Testis (tissue), 3 donors: Measurements from ENCODE around the gene GRIP1. TPM values are rescaled to one million over a fixed set of nuclear protein-coding genes. Genes with fewer than 3 reads are reported as not detected.

Experiments used
- DNase-seq: peaks from one replicate; pipeline ENCODE4 v3.0.0-alpha.2; 2019
- H3K27ac ChIP-seq, 2 donors: fragments of 200-600 bp; sonication (generic); one replicate each; pipeline ENCODE4 v1.5.1; 2019
- H3K27me3 ChIP-seq: fragments of 200-600 bp; sonication (generic); one replicate; pipeline ENCODE4 v1.5.1; 2019
- H3K36me3 ChIP-seq: fragments of 200-600 bp; sonication (generic); one replicate; pipeline ENCODE4 v1.5.1; 2017; ENCODE audit warnings: low read depth; ENCODE audit errors: missing control alignments
- H3K4me1 ChIP-seq: fragments of 200-600 bp; sonication (generic); one replicate; pipeline ENCODE4 v1.5.1; 2019
- H3K4me3 ChIP-seq, 2 donors: fragments of 200-600 bp; sonication (generic); one replicate each; pipeline ENCODE4 v1.5.1; 2017 to 2019
- H3K9me3 ChIP-seq: fragments of 200-600 bp; sonication (generic); one replicate; pipeline ENCODE4 v1.5.1; 2017
- CTCF ChIP-seq, 3 experiments: fragments of 450-650 bp in 2 of 3; fragments of 200-600 bp in 1 of 3; sonication (generic) in 1 of 3; IDR thresholded peaks; one replicate each; pipeline ENCODE4 v1.5.1; 2016 to 2019; ENCODE audit warnings: antibody characterized with exemption in 3 of 3, mild to moderate bottlenecking in 2 of 3, moderate library complexity in 1 of 3
- POLR2A ChIP-seq: fragments of 450-650 bp; IDR thresholded peaks from one replicate; pipeline ENCODE4 v1.6.1; 2017; ENCODE audit warnings: antibody characterized with exemption, mild to moderate bottlenecking, moderate library complexity
- WGBS, 2 donors: methylation state at CpG; one replicate each; pipeline ENCODE4 v1.1.5; 2018; 5-methylcytosine and 5-hydroxymethylcytosine counted together
- intact Hi-C: fragments of 100-400 bp; cut with DNase I; formaldehyde crosslinking; loops from one replicate; pipeline ENCODE4 v1.15.1; 2023; ENCODE audit warnings: low total_unique reads
- polyA plus RNA-seq: library from polyadenylated mRNA; stranded (reverse); fragments of 350-450 nt; fragmentation: Illumina TruSeq; extraction: RNeasy Lipid Tissue Mini Kit (QIAGEN cat#74804); gene quantifications from one replicate; pipeline ENCODE4 v1.2.3, GENCODE V29; 2014; ENCODE audit warnings: low read depth, low replicate concordance; ENCODE audit not compliant: insufficient read depth
- total RNA-seq, 2 donors: library from RNA; depleted of rRNA; stranded (reverse); fragments of >200 nt; gene quantifications; one replicate each; pipeline ENCODE4 v1.2.3, GENCODE V29; 2016

GRIP1 gene
- total and polyA plus RNA-seq, 3 donors from 2014 or later, result 12.0 to 14.0 (median 12.9) TPM

GRCh38 chr12:66482351-66483203 is 196.3 kb downstream of the GRIP1 start:
- H3K9me3 ChIP-seq, result no peaks in the 10 kb centered on the region
- intact Hi-C loops, result no loop called here
- no peak for DNase-seq
- no peak overlapping the region for H3K27ac ChIP-seq
- no peaks in the 10 kb centered on the region for H3K27me3 ChIP-seq
- H3K36me3 ChIP-seq, result no peaks in the 10 kb centered on the region
- no peak for TF ChIP-seq POLR2A
- TF ChIP-seq CTCF (IDR thresholded peaks at IDR 0.05), result no peak
- H3K4me1 ChIP-seq, result no peaks in the 10 kb centered on the region
- 38 to 40% methylated on average over 3 of the region's 3 CpGs for WGBS, 2 donors
- no peak overlapping the region for H3K4me3 ChIP-seq

GRCh38 chr12:66467932-66468331 is 210.9 kb downstream of the GRIP1 start:
- no peaks in the 10 kb centered on the region for H3K9me3 ChIP-seq
- peak; percentile 30 for DNase-seq
- TF ChIP-seq CTCF (IDR thresholded peaks at IDR 0.05), result no peak
- no peak for TF ChIP-seq POLR2A
- no peak overlapping the region for H3K27ac ChIP-seq
- intact Hi-C loops, result no loop called here
- peaks cover 4% of the 10 kb centered on the region for H3K4me1 ChIP-seq
- H3K27me3 ChIP-seq, result no peaks in the 10 kb centered on the region
- H3K36me3 ChIP-seq, result no peaks in the 10 kb centered on the region
- no peak overlapping the region for H3K4me3 ChIP-seq

DNA sequence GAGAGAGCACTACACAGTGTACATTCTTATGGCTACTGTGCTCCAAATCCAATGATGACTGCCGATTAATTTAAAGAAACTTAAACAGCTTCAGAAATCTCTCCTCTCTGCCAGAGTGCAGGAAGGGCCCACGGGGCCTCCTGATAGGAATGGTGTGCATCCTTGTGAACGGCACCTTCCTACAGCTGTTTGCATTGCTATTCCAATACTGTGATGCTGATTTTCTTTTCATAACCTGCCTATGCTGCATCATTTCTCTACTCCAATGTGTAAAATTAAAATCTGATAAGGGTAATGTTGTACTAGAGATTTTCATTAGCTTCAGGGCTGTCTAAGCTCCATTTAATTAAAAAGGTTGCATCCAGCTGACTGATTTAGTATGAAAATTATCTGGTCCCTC is 217.5 kb downstream of the GRIP1 start:
- no peaks in the 10 kb centered on the region for H3K9me3 ChIP-seq
- no peak for TF ChIP-seq CTCF (IDR thresholded peaks at IDR 0.05)
- no peak for TF ChIP-seq POLR2A
- no peaks in the 10 kb centered on the region for H3K4me1 ChIP-seq
- no peaks in the 10 kb centered on the region for H3K27me3 ChIP-seq
- intact Hi-C loops, result no loop called here
- H3K36me3 ChIP-seq, result no peaks in the 10 kb centered on the region
- DNase-seq, result no peak
- no peak overlapping the region for H3K27ac ChIP-seq
- 68% methylated on average over 3 of the region's 3 CpGs for WGBS, 2 donors
- no peak overlapping the region for H3K4me3 ChIP-seq

GRCh38 chr12:66459944-66460482 is 218.9 kb downstream of the GRIP1 start:
- no peak for TF ChIP-seq POLR2A
- TF ChIP-seq CTCF (IDR thresholded peaks at IDR 0.05), result no peak

More at GRCh38 chr12:66459944-66460482, 218.9 kb downstream of the GRIP1 start:
- no peaks in the 10 kb centered on the region for H3K9me3 ChIP-seq
- no peak overlapping the region for H3K27ac ChIP-seq
- intact Hi-C loops, result no loop called here
- DNase-seq, result no peak
- no peaks in the 10 kb centered on the region for H3K36me3 ChIP-seq
- no peak overlapping the region for H3K4me3 ChIP-seq
- H3K4me1 ChIP-seq, result no peaks in the 10 kb centered on the region
- H3K27me3 ChIP-seq, result no peaks in the 10 kb centered on the region
- WGBS, 2 donors, result 77 to 93% methylated on average over 7 of the region's 7 CpGs
